ENCODE data around the gene CRMP1.
"Not testable (repeated sequence)": the region's sequence is repeated elsewhere in the genome, so short reads cannot be mapped to it uniquely, and the experiment has no call there.

Gene CRMP1

GRCh38 chr4:5852523-5853202, 40.2 kb downstream of the CRMP1 start:
- no peak for FAIRE-seq

GRCh38 chr4:5851637-5852301, 41.1 kb downstream of the CRMP1 start:
- FAIRE-seq, result no peak

- FAIRE-seq, result no peak
Observed at GRCh38 chr4:5845035-5845905, 47.6 kb downstream of the CRMP1 start.

- no peak for FAIRE-seq
Observed at GRCh38 chr4:5843573-5844530, 49.0 kb downstream of the CRMP1 start.

GRCh38 chr4:5842456-5842855, 50.4 kb downstream of the CRMP1 start:
- no peak for FAIRE-seq

GRCh38 chr4:5839751-5840674, 52.9 kb downstream of the CRMP1 start:
- FAIRE-seq, result no peak

DNA sequence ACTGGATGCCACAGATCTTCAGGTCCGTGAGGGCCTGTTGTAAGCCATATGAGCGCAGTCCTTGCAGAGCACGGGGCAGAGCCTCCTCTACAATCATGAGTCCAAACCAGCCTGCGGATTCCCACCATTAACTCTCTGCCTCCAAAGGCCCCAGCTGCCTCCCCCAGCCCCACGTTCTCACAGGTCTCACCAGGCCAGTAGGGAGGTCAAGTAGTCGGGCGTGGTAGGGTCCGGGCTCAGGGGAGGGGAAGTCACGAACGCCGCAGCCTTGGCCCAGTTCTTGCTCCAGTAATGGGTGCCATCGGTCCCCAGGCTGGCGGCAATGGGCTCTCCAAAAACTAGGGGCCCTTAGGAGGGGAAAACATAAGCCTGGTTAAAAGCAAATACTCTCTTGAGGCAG, 53.6 kb downstream of the CRMP1 start:
- no peak for FAIRE-seq

DNA sequence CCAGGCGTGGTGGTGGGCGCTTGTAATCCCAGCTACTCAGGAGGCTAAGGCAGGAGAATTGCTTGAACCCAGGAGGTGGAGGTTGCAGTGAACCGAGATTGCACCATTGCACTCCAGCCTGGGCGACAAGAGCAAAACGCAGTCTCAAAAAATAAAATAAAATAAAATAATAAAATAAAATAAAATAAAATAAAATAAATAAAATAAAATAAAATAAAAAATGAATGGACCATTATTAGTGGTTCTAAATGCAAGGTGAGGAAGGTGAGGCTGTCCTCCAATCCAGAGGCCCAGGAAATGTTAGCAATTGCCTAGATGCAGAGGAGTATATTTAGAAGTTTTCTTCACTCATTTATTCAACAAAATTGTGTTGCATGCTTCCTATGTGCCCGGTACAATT, 55.4 kb downstream of the CRMP1 start:
- not testable (repeated sequence) for FAIRE-seq

GRCh38 chr4:5836943-5837342, 55.9 kb downstream of the CRMP1 start:
- FAIRE-seq, result no peak

- no peak for FAIRE-seq
Observed at GRCh38 chr4:5828005-5828391, 64.9 kb downstream of the CRMP1 start.

- FAIRE-seq, result no peak
Observed at GRCh38 chr4:5827108-5828004, 65.5 kb downstream of the CRMP1 start.

GRCh38 chr4:5826437-5827107, 66.3 kb downstream of the CRMP1 start:
- FAIRE-seq, result no peak

GRCh38 chr4:5825321-5826041, 67.4 kb downstream of the CRMP1 start:
- no peak for FAIRE-seq

- no peak for FAIRE-seq
Observed at GRCh38 chr4:5824635-5825034, 68.3 kb downstream of the CRMP1 start.

- FAIRE-seq, result no peak
Observed at GRCh38 chr4:5824227-5824626, 68.7 kb downstream of the CRMP1 start.

GRCh38 chr4:5823542-5824211, 69.2 kb downstream of the CRMP1 start:
- FAIRE-seq, result no peak

- no peak for FAIRE-seq
Observed at GRCh38 chr4:5822619-5823018, 70.3 kb downstream of the CRMP1 start.

- FAIRE-seq, result no peak
Observed at GRCh38 chr4:5821665-5822358, 71.1 kb downstream of the CRMP1 start.

Measured in A204.1 (cell line).